Liver (tissue), 9 donors: ENCODE results near the gene FAM170B. TPM values are rescaled to one million over a fixed set of nuclear protein-coding genes. Genes with fewer than 3 reads are reported as not detected.

Experiments used
- DNase-seq: peaks from one replicate; pipeline ENCODE4 v3.0.0-alpha.2; 2017; ENCODE audit warnings: low spot score
- H3K27ac ChIP-seq, 2 donors: one replicate each; pipeline ENCODE4 v1.7.0; 2013; ENCODE audit warnings: inconsistent platforms in 2 of 2, low read length in 2 of 2, control low read depth in 1 of 2, low read depth in 1 of 2, mild to moderate bottlenecking in 1 of 2
- H3K27me3 ChIP-seq, 4 donors: one replicate each; pipeline versions ENCODE4 v1.6.1 to v1.7.0; 2013; ENCODE audit warnings: low read length in 3 of 4, inconsistent platforms in 1 of 4, mild to moderate bottlenecking in 1 of 4, moderate library complexity in 1 of 4; ENCODE audit not compliant: control insufficient read depth in 4 of 4, insufficient read depth in 4 of 4
- H3K36me3 ChIP-seq, 4 donors: one replicate each; pipeline versions ENCODE4 v1.6.1 to v1.7.0; 2013; ENCODE audit warnings: low read length in 3 of 4, mild to moderate bottlenecking in 3 of 4, low read depth in 1 of 4, moderate library complexity in 1 of 4; ENCODE audit not compliant: control insufficient read depth in 4 of 4, insufficient read depth in 3 of 4
- H3K4me1 ChIP-seq, 4 donors: one replicate each; pipeline versions ENCODE4 v1.6.1 to v1.7.0; 2013; ENCODE audit warnings: low read length in 3 of 4, mild to moderate bottlenecking in 3 of 4, moderate library complexity in 1 of 4; ENCODE audit not compliant: control insufficient read depth in 4 of 4, insufficient read depth in 4 of 4
- H3K4me3 ChIP-seq, 3 donors: one replicate each; pipeline versions ENCODE4 v1.6.1 to v1.7.0; 2013; ENCODE audit warnings: low read length in 3 of 3, control low read depth in 1 of 3, low read depth in 1 of 3, mild to moderate bottlenecking in 1 of 3
- H3K9ac ChIP-seq, 2 donors: one replicate each; pipeline ENCODE4 v1.7.0; 2013; ENCODE audit warnings: low read length in 2 of 2, mild to moderate bottlenecking in 2 of 2, moderate library complexity in 2 of 2, control low read depth in 1 of 2, low read depth in 1 of 2
- H3K9me3 ChIP-seq, 4 donors: one replicate each; pipeline versions ENCODE4 v1.6.1 to v1.7.0; 2013; ENCODE audit warnings: low read length in 3 of 4; ENCODE audit not compliant: control insufficient read depth in 4 of 4
- ATF3 ChIP-seq: IDR thresholded peaks from 2 replicates; pipeline ENCODE4 v1.6.1; 2016; ENCODE audit warnings: antibody characterized with exemption
- EGR1 ChIP-seq, 2 donors: IDR thresholded peaks; 2 replicates each; pipeline ENCODE4 v1.6.1; 2016 to 2018; ENCODE audit warnings: antibody characterized with exemption in 2 of 2, low read depth in 2 of 2
- FOXA1 ChIP-seq: IDR thresholded peaks from 2 replicates; pipeline ENCODE4 v1.6.1; 2016; ENCODE audit warnings: antibody characterized with exemption
- FOXA2 ChIP-seq: IDR thresholded peaks from 2 replicates; pipeline ENCODE4 v1.6.1; 2016; ENCODE audit warnings: antibody characterized with exemption
- GABPA ChIP-seq, 2 donors: IDR thresholded peaks in 1 of 2; conservative IDR thresholded peaks in 1 of 2; 2 replicates each; pipeline ENCODE4 v1.6.1; 2016; ENCODE audit warnings: antibody characterized with exemption in 2 of 2, mild to moderate bottlenecking in 1 of 2, moderate library complexity in 1 of 2
- HNF4A ChIP-seq, 2 donors: conservative IDR thresholded peaks; 2 replicates each; pipeline ENCODE4 v1.6.1; 2016; ENCODE audit warnings: antibody characterized with exemption in 2 of 2, mild to moderate bottlenecking in 2 of 2
- JUND ChIP-seq, 2 donors: IDR thresholded peaks; 2 replicates each; pipeline ENCODE4 v1.6.1; 2016; ENCODE audit warnings: antibody characterized with exemption in 2 of 2
- MAX ChIP-seq: IDR thresholded peaks from 2 replicates; pipeline ENCODE4 v1.6.1; 2016; ENCODE audit warnings: antibody characterized with exemption
- NR2F2 ChIP-seq: IDR thresholded peaks from 2 replicates; pipeline ENCODE4 v1.6.1; 2016; ENCODE audit warnings: antibody characterized with exemption
- RAD21 ChIP-seq, 2 donors: IDR thresholded peaks; 2 replicates each; pipeline ENCODE4 v1.6.1; 2016; ENCODE audit warnings: antibody characterized with exemption in 2 of 2, mild to moderate bottlenecking in 2 of 2
- RXRA ChIP-seq, 2 donors: IDR thresholded peaks; 2 replicates each; pipeline ENCODE4 v1.6.1; 2017 to 2018; ENCODE audit warnings: antibody characterized with exemption in 2 of 2, mild to moderate bottlenecking in 1 of 2
- SP1 ChIP-seq: IDR thresholded peaks from 2 replicates; pipeline ENCODE4 v1.6.1; 2018; ENCODE audit warnings: antibody characterized with exemption, mild to moderate bottlenecking
- TAF1 ChIP-seq: conservative IDR thresholded peaks from 2 replicates; pipeline ENCODE4 v1.6.1; 2016; ENCODE audit warnings: antibody characterized with exemption, mild to moderate bottlenecking
- YY1 ChIP-seq: IDR thresholded peaks from 2 replicates; pipeline ENCODE4 v1.6.1; 2016; ENCODE audit warnings: antibody characterized with exemption, mild to moderate bottlenecking
- WGBS: extraction: QIAGEN DNeasy Blood & Tissue Kit; methylation state at CpG from one replicate; pipeline ENCODE4 v1.1.7; 2013; 5-methylcytosine and 5-hydroxymethylcytosine counted together
- polyA plus RNA-seq, 2 donors: library from polyadenylated mRNA; stranded (reverse) in 1 of 2; unstranded in 1 of 2; fragments of 200-250 nt in 1 of 2; fragments of >200 nt in 1 of 2; fragmentation: Nextera tagmentation in 1 of 2; extraction: Ambion mirVana in 1 of 2; gene quantifications; one replicate each; pipeline versions ENCODE4 v1.2.1 to v1.2.3, GENCODE V29; 2013 to 2015
- total RNA-seq, 2 donors: library from RNA; depleted of rRNA; stranded (reverse); fragments of >200 nt; gene quantifications; one replicate each; pipeline ENCODE4 v1.2.3, GENCODE V29; 2014
- TF ChIP-seq, protein P1 (sequence below): fragments of 150-350 bp; IDR thresholded peaks from 2 replicates; pipeline ENCODE4 v1.5.1; 2017; ENCODE audit warnings: improper control_type of control experiment, low read depth, low read length; ENCODE audit not compliant: missing input control
- TF ChIP-seq, protein P2 (sequence below): IDR thresholded peaks from 2 replicates; pipeline ENCODE4 v1.6.1; 2016; ENCODE audit warnings: antibody characterized with exemption
- TF ChIP-seq, protein P3 (sequence below): IDR thresholded peaks from 2 replicates; pipeline ENCODE4 v1.6.1; 2016; ENCODE audit warnings: antibody characterized with exemption, mild to moderate bottlenecking
- donor health status: healthy.
- donor health status: healthy.
- donor health status: healthy.
- donor health status: healthy.
- donor health status: healthy.

The FAM170B gene
- total and polyA plus RNA-seq, 4 donors, result not detected

DNA sequence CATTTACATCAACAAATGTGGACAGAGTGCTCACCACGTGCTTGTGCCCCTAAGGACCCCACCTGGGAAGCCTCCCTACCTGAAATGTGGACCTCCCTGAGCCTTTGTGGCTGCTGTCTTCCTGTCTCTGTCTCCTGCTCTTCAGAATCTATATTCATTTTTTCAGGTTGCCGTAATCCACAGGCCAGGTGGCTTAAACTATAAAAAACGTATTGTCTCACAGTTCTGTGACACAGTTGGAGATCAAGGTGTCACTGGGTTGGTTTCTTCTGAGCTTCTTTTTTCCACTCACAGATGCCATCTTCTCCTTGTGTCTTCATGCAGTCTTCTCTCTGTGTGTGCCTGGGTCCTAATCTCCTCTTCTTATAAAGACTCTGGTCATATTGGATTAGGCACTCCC lies 12.9 kb downstream of the FAM170B start:
- DNase-seq, result no peak
- TF ChIP-seq, protein P1, sequence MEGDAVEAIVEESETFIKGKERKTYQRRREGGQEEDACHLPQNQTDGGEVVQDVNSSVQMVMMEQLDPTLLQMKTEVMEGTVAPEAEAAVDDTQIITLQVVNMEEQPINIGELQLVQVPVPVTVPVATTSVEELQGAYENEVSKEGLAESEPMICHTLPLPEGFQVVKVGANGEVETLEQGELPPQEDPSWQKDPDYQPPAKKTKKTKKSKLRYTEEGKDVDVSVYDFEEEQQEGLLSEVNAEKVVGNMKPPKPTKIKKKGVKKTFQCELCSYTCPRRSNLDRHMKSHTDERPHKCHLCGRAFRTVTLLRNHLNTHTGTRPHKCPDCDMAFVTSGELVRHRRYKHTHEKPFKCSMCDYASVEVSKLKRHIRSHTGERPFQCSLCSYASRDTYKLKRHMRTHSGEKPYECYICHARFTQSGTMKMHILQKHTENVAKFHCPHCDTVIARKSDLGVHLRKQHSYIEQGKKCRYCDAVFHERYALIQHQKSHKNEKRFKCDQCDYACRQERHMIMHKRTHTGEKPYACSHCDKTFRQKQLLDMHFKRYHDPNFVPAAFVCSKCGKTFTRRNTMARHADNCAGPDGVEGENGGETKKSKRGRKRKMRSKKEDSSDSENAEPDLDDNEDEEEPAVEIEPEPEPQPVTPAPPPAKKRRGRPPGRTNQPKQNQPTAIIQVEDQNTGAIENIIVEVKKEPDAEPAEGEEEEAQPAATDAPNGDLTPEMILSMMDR, result no peak
- TF ChIP-seq EGR1 (IDR thresholded peaks at IDR 0.05; ENCODE audit: low read depth in 2 of 2), result no peak
- TF ChIP-seq, protein P2, sequence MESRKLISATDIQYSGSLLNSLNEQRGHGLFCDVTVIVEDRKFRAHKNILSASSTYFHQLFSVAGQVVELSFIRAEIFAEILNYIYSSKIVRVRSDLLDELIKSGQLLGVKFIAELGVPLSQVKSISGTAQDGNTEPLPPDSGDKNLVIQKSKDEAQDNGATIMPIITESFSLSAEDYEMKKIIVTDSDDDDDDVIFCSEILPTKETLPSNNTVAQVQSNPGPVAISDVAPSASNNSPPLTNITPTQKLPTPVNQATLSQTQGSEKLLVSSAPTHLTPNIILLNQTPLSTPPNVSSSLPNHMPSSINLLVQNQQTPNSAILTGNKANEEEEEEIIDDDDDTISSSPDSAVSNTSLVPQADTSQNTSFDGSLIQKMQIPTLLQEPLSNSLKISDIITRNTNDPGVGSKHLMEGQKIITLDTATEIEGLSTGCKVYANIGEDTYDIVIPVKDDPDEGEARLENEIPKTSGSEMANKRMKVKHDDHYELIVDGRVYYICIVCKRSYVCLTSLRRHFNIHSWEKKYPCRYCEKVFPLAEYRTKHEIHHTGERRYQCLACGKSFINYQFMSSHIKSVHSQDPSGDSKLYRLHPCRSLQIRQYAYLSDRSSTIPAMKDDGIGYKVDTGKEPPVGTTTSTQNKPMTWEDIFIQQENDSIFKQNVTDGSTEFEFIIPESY, result no peak
- no peak for TF ChIP-seq FOXA2
- no peak for TF ChIP-seq TAF1
- no peak for TF ChIP-seq JUND (IDR thresholded peaks at IDR 0.05)
- TF ChIP-seq NR2F2, result no peak
- TF ChIP-seq ATF3, result no peak
- no peak for TF ChIP-seq YY1
- no peak for TF ChIP-seq HNF4A (conservative IDR thresholded peaks at IDR 0.05)
- TF ChIP-seq, protein P3, sequence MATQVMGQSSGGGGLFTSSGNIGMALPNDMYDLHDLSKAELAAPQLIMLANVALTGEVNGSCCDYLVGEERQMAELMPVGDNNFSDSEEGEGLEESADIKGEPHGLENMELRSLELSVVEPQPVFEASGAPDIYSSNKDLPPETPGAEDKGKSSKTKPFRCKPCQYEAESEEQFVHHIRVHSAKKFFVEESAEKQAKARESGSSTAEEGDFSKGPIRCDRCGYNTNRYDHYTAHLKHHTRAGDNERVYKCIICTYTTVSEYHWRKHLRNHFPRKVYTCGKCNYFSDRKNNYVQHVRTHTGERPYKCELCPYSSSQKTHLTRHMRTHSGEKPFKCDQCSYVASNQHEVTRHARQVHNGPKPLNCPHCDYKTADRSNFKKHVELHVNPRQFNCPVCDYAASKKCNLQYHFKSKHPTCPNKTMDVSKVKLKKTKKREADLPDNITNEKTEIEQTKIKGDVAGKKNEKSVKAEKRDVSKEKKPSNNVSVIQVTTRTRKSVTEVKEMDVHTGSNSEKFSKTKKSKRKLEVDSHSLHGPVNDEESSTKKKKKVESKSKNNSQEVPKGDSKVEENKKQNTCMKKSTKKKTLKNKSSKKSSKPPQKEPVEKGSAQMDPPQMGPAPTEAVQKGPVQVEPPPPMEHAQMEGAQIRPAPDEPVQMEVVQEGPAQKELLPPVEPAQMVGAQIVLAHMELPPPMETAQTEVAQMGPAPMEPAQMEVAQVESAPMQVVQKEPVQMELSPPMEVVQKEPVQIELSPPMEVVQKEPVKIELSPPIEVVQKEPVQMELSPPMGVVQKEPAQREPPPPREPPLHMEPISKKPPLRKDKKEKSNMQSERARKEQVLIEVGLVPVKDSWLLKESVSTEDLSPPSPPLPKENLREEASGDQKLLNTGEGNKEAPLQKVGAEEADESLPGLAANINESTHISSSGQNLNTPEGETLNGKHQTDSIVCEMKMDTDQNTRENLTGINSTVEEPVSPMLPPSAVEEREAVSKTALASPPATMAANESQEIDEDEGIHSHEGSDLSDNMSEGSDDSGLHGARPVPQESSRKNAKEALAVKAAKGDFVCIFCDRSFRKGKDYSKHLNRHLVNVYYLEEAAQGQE, result no peak
- TF ChIP-seq FOXA1, result no peak
- TF ChIP-seq RXRA (IDR thresholded peaks at IDR 0.05), result no peak
- no peak for TF ChIP-seq MAX
- H3K4me1 ChIP-seq, result no peaks in the 10 kb centered on the region
- no peaks in the 10 kb centered on the region for H3K27me3 ChIP-seq
- no peak overlapping the region for H3K27ac ChIP-seq
- no peaks in the 10 kb centered on the region for H3K9me3 ChIP-seq
- WGBS, result 84% methylated on average over 3 of the region's 3 CpGs
- H3K4me3 ChIP-seq, result no peak overlapping the region
- H3K36me3 ChIP-seq, result no peaks in the 10 kb centered on the region
- no peak overlapping the region for H3K9ac ChIP-seq

- no peaks in the 10 kb centered on the region for H3K27me3 ChIP-seq
- peaks cover 0 to 5% (median 2%) of the 10 kb centered on the region in 4 donors for H3K4me1 ChIP-seq
- 67% methylated on average over 3 of the region's 3 CpGs for WGBS
- H3K9ac ChIP-seq, result no peak overlapping the region
- H3K4me3 ChIP-seq, result no peak overlapping the region
- no peaks in the 10 kb centered on the region for H3K36me3 ChIP-seq
- DNase-seq, result no peak
- no peak for TF ChIP-seq MAX
- no peak for TF ChIP-seq FOXA1
- TF ChIP-seq, protein P2, result no peak
- no peak for TF ChIP-seq TAF1
- no peak for TF ChIP-seq RAD21 (IDR thresholded peaks at IDR 0.05)
- no peak for TF ChIP-seq GABPA (IDR thresholded peaks at IDR 0.05 in 1 of 2, conservative IDR thresholded peaks at IDR 0.05 in 1 of 2)
- TF ChIP-seq NR2F2, result no peak
- no peak for TF ChIP-seq ATF3
- no peak for TF ChIP-seq RXRA (IDR thresholded peaks at IDR 0.05)
- no peak for TF ChIP-seq SP1
- no peak for TF ChIP-seq JUND (IDR thresholded peaks at IDR 0.05)
- TF ChIP-seq YY1, result no peak
- TF ChIP-seq EGR1 (IDR thresholded peaks at IDR 0.05; ENCODE audit: low read depth in 2 of 2), result no peak
- TF ChIP-seq FOXA2, result no peak
- TF ChIP-seq, protein P1, result no peak
- H3K27ac ChIP-seq, result no peak overlapping the region
- H3K9me3 ChIP-seq, result no peaks in the 10 kb centered on the region
Measured at GRCh38 chr10:49119746-49120145, 14.1 kb downstream of the FAM170B start.
